T-cell (primary cell): ENCODE data around the gene SLC16A8. TPM values are rescaled to one million over a fixed set of nuclear protein-coding genes. Genes with fewer than 3 reads are reported as not detected.

Experiments
- ATAC-seq, 4 experiments: fragments of 200-7000 bp in 3 of 4; fragments of 150-1000 bp in 1 of 4; cut with Tn5 transposase; replicated peaks in 1 of 4; 1 replicate in 3 of 4; 2 replicates in 1 of 4; pipeline ENCODE4 v1.10.0; 2021; ENCODE audit warnings: moderate library complexity in 3 of 4, mild to moderate bottlenecking in 2 of 4, moderate number of reproducible peaks in 1 of 4
- CTCF ChIA-PET, 2 donors: fragments of 300-600 bp; sonication (Branson Sonifier 250); formaldehyde crosslinking; loops; one replicate each; lab custom pipeline; 2022; ENCODE audit warnings: antibody characterized with exemption in 2 of 2; lab: Charles Lee
- POLR2A ChIA-PET, 2 donors: fragments of 300-600 bp; sonication (Branson Sonifier 250); formaldehyde crosslinking; loops; one replicate each; lab custom pipeline; 2022; ENCODE audit warnings: antibody characterized with exemption in 2 of 2; lab: Charles Lee
- DNase-seq, 35 experiments: peaks; one replicate each; pipeline versions ENCODE4 v3.0.0 to v3.0.0-alpha.2; 2013 to 2023
- H3K27ac ChIP-seq: one replicate; pipeline ENCODE4 v1.5.1; 2013; ENCODE audit warnings: low read length
- H3K27me3 ChIP-seq, 2 experiments: replicated peaks in 1 of 2; 1 replicate in 1 of 2; 2 replicates in 1 of 2; pipeline versions ENCODE4 v1.6.1 to v1.7.0; 2013; ENCODE audit warnings: low read length in 1 of 2, mixed read lengths in 1 of 2; ENCODE audit not compliant: control insufficient read depth in 2 of 2, insufficient read depth in 2 of 2; ENCODE audit errors: extremely low read depth in 1 of 2
- H3K36me3 ChIP-seq, 2 donors: 1 replicate in 1 of 2; 2 replicates in 1 of 2; pipeline versions ENCODE4 v1.6.1 to v1.7.0; 2013; ENCODE audit warnings: low read length in 1 of 2; ENCODE audit not compliant: control insufficient read depth in 2 of 2, insufficient read depth in 1 of 2; ENCODE audit errors: extremely low read depth in 1 of 2
- H3K4me1 ChIP-seq, 2 experiments: 1 replicate in 1 of 2; 2 replicates in 1 of 2; pipeline versions ENCODE4 v1.6.1 to v1.7.0; 2013; ENCODE audit warnings: low read length in 2 of 2, mixed read lengths in 1 of 2; ENCODE audit not compliant: insufficient read depth in 2 of 2, control insufficient read depth in 1 of 2; ENCODE audit errors: extremely low read depth in 1 of 2
- H3K4me3 ChIP-seq, 2 donors: 1 replicate in 1 of 2; 2 replicates in 1 of 2; pipeline versions ENCODE4 v1.5.1 to v1.7.0; 2013; ENCODE audit warnings: mild to moderate bottlenecking in 2 of 2, low read length in 1 of 2, moderate library complexity in 1 of 2; ENCODE audit not compliant: control insufficient read depth in 1 of 2; ENCODE audit errors: extremely low read depth in 1 of 2
- H3K9me3 ChIP-seq: 2 replicates; pipeline ENCODE4 v1.7.0; 2013
- H3K27ac Mint-ChIP-seq, 2 donors: one replicate each; pipeline ENCODE4 v1.8.0; 2020 to 2021; ENCODE audit warnings: mild to moderate bottlenecking in 2 of 2, mixed read lengths in 2 of 2
- H3K27me3 Mint-ChIP-seq, 2 donors: one replicate each; pipeline ENCODE4 v1.8.0; 2021 to 2022; ENCODE audit warnings: mixed read lengths in 2 of 2
- H3K36me3 Mint-ChIP-seq: one replicate; pipeline ENCODE4 v1.8.0; 2021; ENCODE audit warnings: mixed read lengths
- H3K4me1 Mint-ChIP-seq, 3 donors: one replicate each; pipeline ENCODE4 v1.8.0; 2020 to 2022; ENCODE audit warnings: mixed read lengths in 3 of 3, mild to moderate bottlenecking in 1 of 3
- H3K4me3 Mint-ChIP-seq, 3 donors: one replicate each; pipeline ENCODE4 v1.8.0; 2020 to 2022; ENCODE audit warnings: mild to moderate bottlenecking in 3 of 3, mixed read lengths in 3 of 3, moderate library complexity in 3 of 3
- H3K9me3 Mint-ChIP-seq, 3 donors: one replicate each; pipeline ENCODE4 v1.8.0; 2020 to 2022; ENCODE audit warnings: mixed read lengths in 3 of 3
- WGBS: methylation state at CpG from one replicate; pipeline ENCODE4 v1.1.5; 2013; ENCODE audit warnings: missing lambda C conversion rate; ENCODE audit not compliant: insufficient coverage; 5-methylcytosine and 5-hydroxymethylcytosine counted together
- total RNA-seq, 35 experiments: library from RNA in 6 of 35; stranded (reverse) in 6 of 35; fragments of 120-200 nt in 1 of 35; gene quantifications; one replicate each; pipeline versions ENCODE4 v1.2.1 to v1.2.4 and lab custom pipeline; 2013 to 2026

SLC16A8 gene
- total RNA-seq, 5 donors from 2014 or later (not counting 1 experiment from before 2014, with no cell fraction given), result 0.19 TPM; not detected in 4

DNA sequence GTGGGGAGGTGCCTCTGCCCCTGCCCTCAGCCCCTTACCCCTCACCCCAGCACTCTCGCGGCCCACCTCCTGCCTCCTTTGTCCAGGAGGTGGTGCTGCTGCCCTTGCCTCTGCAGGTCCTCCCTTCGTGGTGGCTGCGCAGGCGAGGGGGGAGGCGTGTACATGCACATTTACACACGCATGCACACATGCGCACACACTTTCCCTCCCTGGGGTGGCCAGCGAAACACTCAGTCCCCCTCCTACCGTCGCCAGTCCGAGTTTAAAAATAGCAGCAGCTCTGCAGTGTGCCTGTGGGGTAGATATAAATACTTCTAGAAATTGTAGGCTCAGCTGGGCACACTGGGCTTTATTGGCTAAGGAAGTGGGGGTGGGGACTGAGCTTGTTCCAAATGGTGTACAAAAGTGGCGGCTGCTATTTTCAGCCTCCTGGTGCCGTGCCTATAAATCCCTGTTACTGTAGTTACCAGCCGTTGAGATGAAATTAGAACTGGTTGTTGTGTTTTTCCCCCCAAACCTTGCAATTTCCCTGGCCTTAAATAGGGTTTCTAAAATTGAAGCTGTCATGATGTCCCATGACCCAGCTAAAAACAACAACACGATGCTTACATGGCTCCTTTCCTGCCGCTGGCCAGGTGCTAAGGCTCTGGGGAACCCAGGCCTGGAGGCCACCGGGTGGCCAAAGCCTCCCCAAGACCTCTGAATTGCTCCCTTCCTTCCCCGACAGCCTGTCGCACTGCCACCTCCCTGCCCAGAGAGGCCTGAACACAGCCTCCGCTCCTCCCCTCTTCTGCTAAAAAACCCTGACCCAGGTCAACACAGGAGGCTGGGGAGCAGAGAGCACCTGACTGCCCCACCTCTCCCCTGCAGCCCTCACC, 14.4 kb downstream of the SLC16A8 start:
- no peak overlapping the region for H3K27ac Mint-ChIP-seq
- H3K36me3 ChIP-seq, result peaks cover 18 to 56% of the 10 kb centered on the region in 2 donors
- no peaks in the 10 kb centered on the region for H3K9me3 ChIP-seq
- CTCF ChIA-PET, result interaction anchor here in 1 of 2 donors (0.8 kb wide), 1 partner anchor 12 kb away, joined by 4 read pairs; the partner anchor contains the start of gene PICK1
- H3K27ac ChIP-seq, result no peak overlapping the region
- no peak for ATAC-seq
- peaks cover 0 to 2% of the 10 kb centered on the region in 2 experiments for H3K27me3 ChIP-seq
- no peaks in the 10 kb centered on the region for H3K4me1 ChIP-seq
- DNase-seq, result no peak
- no peaks in the 10 kb centered on the region for H3K4me1 Mint-ChIP-seq
- 99% methylated on average over 8 of the region's 21 CpGs for WGBS
- no peaks in the 10 kb centered on the region for H3K27me3 Mint-ChIP-seq
- no peaks in the 10 kb centered on the region for H3K9me3 Mint-ChIP-seq
- no peak overlapping the region for H3K4me3 ChIP-seq
- POLR2A ChIA-PET, result interaction anchor here in 1 of 2 donors (0.6 to 0.7 kb wide), 2 partner anchors 67 to 123 kb away, joined by 3 to 4 read pairs; no protein-coding TSS in a partner anchor
- H3K4me3 Mint-ChIP-seq, result no peak overlapping the region
- peaks cover 63% of the 10 kb centered on the region for H3K36me3 Mint-ChIP-seq

GRCh38 chr22:38068641-38069371, 15.2 kb downstream of the SLC16A8 start:
- WGBS, result 97% methylated on average over 4 of the region's 13 CpGs
- DNase-seq (no peak), ATAC-seq (no peak)
- H3K9me3 ChIP-seq, result no peaks in the 10 kb centered on the region
- CTCF ChIA-PET, result interaction anchor here in 1 of 2 donors (1.1 kb wide), 1 partner anchor 554 kb away, joined by 5 read pairs; no protein-coding TSS in a partner anchor
- Mint-ChIP-seq H3K4me1 (no peaks in the 10 kb centered on the region), H3K27ac (no peak overlapping the region), H3K9me3 (no peaks in the 10 kb centered on the region), H3K36me3 (peaks cover 58% of the 10 kb centered on the region), H3K27me3 (no peaks in the 10 kb centered on the region), H3K4me3 (no peak overlapping the region)
- peaks cover 0 to 2% of the 10 kb centered on the region in 2 experiments for H3K27me3 ChIP-seq
- no peak overlapping the region for H3K4me3 ChIP-seq
- peaks cover 18 to 53% of the 10 kb centered on the region in 2 donors for H3K36me3 ChIP-seq
- no peak overlapping the region for H3K27ac ChIP-seq
- POLR2A ChIA-PET, result interaction anchor here in 1 of 2 donors (0.7 kb wide), 1 partner anchor 124 kb away, joined by 3 read pairs; no protein-coding TSS in a partner anchor
- H3K4me1 ChIP-seq, result no peaks in the 10 kb centered on the region

DNA sequence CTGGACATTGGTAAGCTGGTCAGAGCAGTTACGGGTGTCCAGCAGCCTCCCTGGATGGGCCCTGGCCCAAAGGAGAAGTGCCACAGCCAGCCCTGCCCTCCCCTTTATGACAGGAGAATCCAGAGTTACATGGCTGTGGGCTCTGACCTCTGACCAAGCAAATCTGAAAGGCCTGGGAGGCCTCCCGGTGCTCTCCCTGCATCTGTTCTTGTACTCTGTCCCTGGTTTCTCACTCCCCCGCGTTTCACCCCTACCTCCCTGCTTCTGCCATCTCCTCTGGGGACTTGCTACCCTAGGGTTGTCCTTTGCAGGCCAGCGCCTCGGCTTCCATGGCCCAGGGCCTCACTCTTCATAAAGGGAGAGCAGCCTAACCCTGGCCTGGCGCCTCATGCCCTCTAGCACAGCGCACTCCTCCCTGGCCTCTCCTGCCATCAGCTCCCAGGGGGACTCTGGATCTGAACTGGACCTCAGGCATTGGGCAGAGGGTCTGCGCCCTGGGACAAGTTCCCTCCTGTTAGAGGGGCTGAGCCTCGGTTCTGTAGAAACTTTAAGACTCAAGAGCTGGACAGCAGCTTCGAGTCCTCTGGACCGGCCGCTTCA, 16.1 kb downstream of the SLC16A8 start:
- POLR2A ChIA-PET, result no interaction called here
- CTCF ChIA-PET, result interaction anchor here (0.6 to 1.1 kb wide), 2 partner anchors 76 to 555 kb away, joined by 5 to 6 read pairs; no protein-coding TSS in a partner anchor
- no peak overlapping the region for H3K27ac ChIP-seq
- Mint-ChIP-seq H3K27ac (no peak overlapping the region), H3K36me3 (peaks cover 57% of the 10 kb centered on the region), H3K9me3 (no peaks in the 10 kb centered on the region), H3K4me3 (no peak overlapping the region), H3K27me3 (no peaks in the 10 kb centered on the region), H3K4me1 (no peaks in the 10 kb centered on the region)
- no peaks in the 10 kb centered on the region for H3K9me3 ChIP-seq
- no peak overlapping the region for H3K4me3 ChIP-seq
- ATAC-seq (no peak), DNase-seq (no peak)
- H3K27me3 ChIP-seq, result peaks cover 0 to 2% of the 10 kb centered on the region in 2 experiments
- H3K4me1 ChIP-seq, result no peaks in the 10 kb centered on the region
- WGBS, result 98% methylated on average over 10 of the region's 13 CpGs
- H3K36me3 ChIP-seq, result peaks cover 16 to 47% of the 10 kb centered on the region in 2 donors

DNA sequence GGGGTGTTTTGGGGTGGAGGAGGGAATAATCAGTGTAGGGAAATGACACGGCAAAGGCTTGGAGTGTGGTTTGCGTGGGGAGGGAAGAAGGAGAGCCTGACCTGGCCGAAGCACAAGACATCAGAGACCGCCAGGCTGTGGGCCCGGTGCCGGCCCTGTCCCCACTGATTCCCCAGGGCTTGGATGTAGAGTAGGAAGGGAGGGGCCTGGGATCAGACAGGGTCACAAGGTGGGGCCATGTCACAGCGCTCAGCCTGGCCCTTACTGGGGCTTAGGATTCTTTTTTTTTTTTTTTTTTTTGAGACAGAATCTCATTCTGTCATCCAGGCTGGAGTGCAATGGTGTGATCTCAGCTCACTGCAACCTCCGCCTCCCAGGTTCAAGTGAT, 17.0 kb downstream of the SLC16A8 start:
- Mint-ChIP-seq H3K27ac (no peak overlapping the region), H3K36me3 (peaks cover 55% of the 10 kb centered on the region), H3K4me3 (no peak overlapping the region), H3K9me3 (no peaks in the 10 kb centered on the region), H3K4me1 (peaks cover 0 to 3% (median 2%) of the 10 kb centered on the region in 3 donors), H3K27me3 (no peaks in the 10 kb centered on the region)
- H3K4me1 ChIP-seq, result no peaks in the 10 kb centered on the region
- DNase-seq, result no peak
- no peak overlapping the region for H3K4me3 ChIP-seq
- ATAC-seq, result no peak
- H3K9me3 ChIP-seq, result no peaks in the 10 kb centered on the region
- WGBS, result 91% methylated on average over 3 of the region's 8 CpGs
- H3K27me3 ChIP-seq, result peaks cover 0 to 2% of the 10 kb centered on the region in 2 experiments
- POLR2A ChIA-PET, result no interaction called here
- CTCF ChIA-PET, result interaction anchor here in 1 of 2 donors (0.6 kb wide), 1 partner anchor 77 kb away, joined by 6 read pairs; no protein-coding TSS in a partner anchor
- H3K36me3 ChIP-seq, result peaks cover 16 to 44% of the 10 kb centered on the region in 2 donors
- no peak overlapping the region for H3K27ac ChIP-seq

DNA sequence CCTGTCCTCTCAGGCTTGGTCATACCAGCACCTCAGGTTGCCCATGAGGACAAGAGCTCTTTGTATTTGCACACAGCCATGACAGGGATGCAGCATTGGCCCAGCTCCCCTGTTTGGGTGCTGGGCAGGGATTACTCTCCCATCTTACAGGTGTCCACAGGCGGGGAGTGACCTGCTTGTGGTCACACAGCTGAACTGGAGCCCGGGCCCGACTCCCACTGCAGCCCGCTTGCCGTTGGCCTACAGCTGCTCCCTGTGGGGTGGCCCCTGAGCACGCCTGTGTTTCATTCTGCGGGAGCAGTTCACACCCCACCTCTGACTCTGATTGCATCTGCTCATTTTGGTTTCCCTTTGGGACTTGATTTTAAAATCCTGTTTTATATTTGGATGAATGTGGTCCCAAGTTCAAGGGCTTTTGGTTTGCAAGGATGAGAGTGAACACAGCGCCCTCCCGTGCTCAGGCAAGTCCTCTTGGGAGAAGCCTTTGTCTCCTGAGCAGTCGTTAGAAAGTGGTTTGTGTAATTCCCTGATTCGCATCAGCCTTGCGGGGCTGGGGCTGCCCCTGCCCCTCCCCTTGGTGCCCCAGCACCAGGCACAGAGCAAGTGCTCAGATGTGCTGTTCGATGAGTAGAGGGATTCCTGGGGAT, 17.5 kb downstream of the SLC16A8 start:
- Histone ChIP-seq H3K27me3 (peaks cover 0 to 2% of the 10 kb centered on the region in 2 experiments), H3K27ac (no peak overlapping the region), H3K9me3 (no peaks in the 10 kb centered on the region), H3K36me3 (peaks cover 16 to 40% of the 10 kb centered on the region in 2 donors), H3K4me1 (no peaks in the 10 kb centered on the region), H3K4me3 (no peak overlapping the region)
- Mint-ChIP-seq H3K4me1 (peaks cover 0 to 3% (median 2%) of the 10 kb centered on the region in 3 donors), H3K27me3 (no peaks in the 10 kb centered on the region), H3K4me3 (no peak overlapping the region), H3K36me3 (peaks cover 59% of the 10 kb centered on the region), H3K27ac (no peak overlapping the region), H3K9me3 (no peaks in the 10 kb centered on the region)
- ChIA-PET CTCF (interaction anchor here in 1 of 2 donors (0.6 kb wide), 1 partner anchor 115 kb away, joined by 4 read pairs; no protein-coding TSS in a partner anchor), POLR2A (no interaction called here)
- no peak for DNase-seq
- no peak for ATAC-seq
- whole genome bisulfite sequencing, result 88% methylated on average over 7 of the region's 13 CpGs
